Right lung (tissue), 5 donors: Measurements from ENCODE around the gene ILF2. TPM values are rescaled to one million over a fixed set of nuclear protein-coding genes. Genes with fewer than 3 reads are reported as not detected.
"Not testable (repeated sequence)": the region's sequence is repeated elsewhere in the genome, so short reads cannot be mapped to it uniquely, and the experiment has no call there.

Experiments
- DNase-seq, 2 donors: peaks; one replicate each; pipeline ENCODE4 v3.0.0-alpha.2; 2013
- polyA plus RNA-seq, 5 donors: library from polyadenylated mRNA; unstranded; fragments of 120-200 nt; gene quantifications; one replicate each; pipeline versions ENCODE4 v1.2.1 to v1.2.3, GENCODE V29; 2013; ENCODE audit warnings: inconsistent platforms in 1 of 5, low replicate concordance in 1 of 5; ENCODE audit not compliant: insufficient read length in 5 of 5, insufficient read depth in 1 of 5

ILF2 gene
- polyA plus RNA-seq, 5 donors: 245 to 312 (median 264) TPM

- no peak for DNase-seq
Measured at GRCh38 chr1:153683854-153684253, 13.1 kb upstream of the ILF2 start.

DNA sequence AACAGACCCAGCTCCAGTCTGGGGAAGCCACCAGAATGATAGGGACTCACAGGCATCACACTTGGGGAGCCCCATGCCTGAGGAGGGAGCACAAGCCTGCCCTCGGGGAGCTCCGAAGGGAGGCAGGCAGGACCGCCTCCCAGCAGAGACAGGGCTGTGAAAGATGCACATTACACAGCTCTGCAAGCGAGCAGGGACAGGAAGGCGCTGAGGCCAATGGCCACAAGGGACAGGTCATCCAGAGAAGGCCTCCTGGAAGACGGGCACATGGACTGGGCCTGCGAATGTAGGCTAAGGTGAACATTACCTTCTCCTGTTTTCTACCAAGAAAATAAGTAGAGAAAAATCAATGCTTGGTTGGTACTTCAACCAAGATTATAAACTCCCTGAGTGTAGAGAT lies 11.9 kb upstream of the ILF2 start:
- DNase-seq: no peak

DNA sequence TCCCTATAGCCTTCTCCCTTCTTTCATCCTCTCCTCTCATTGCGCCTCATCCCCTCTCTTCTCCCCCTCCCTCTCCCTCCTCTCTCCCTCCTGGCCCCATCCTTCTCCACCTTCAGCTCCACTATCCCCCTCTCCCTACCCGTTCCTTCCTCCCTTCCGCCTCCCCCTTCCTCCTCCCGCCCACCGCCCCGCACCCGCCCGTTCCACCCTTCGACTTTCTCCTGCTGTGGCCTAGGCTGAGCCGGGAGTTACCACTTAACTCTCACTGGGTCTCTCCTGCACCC lies 9.3 kb upstream of the ILF2 start:
- no peak for DNase-seq

DNA sequence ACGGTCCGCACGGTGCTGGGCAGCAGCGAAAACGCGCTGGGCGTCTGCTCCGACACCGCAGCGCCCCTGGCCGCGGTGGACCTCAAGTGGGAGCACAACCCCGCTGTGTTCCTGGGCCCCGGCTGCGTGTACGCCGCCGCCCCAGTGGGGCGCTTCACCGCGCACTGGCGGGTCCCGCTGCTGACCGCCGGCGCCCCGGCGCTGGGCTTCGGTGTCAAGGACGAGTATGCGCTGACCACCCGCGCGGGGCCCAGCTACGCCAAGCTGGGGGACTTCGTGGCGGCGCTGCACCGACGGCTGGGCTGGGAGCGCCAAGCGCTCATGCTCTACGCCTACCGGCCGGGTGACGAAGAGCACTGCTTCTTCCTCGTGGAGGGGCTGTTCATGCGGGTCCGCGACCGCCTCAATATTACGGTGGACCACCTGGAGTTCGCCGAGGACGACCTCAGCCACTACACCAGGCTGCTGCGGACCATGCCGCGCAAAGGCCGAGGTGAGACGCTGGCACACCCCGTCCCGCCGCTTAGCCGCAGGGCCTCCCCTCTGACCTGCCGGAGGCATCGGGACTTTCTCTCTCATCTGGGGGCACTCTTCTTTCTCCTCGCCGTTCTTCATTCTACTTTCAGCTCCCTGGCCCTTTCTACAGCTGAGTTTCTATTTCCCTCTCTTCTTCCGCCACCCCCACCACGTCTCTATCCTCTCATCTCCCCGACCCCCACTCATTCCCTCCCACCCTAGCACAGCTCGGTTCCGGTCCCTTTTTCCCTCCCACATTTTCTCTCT lies 8.7 kb upstream of the ILF2 start:
- DNase-seq: no peak

DNA sequence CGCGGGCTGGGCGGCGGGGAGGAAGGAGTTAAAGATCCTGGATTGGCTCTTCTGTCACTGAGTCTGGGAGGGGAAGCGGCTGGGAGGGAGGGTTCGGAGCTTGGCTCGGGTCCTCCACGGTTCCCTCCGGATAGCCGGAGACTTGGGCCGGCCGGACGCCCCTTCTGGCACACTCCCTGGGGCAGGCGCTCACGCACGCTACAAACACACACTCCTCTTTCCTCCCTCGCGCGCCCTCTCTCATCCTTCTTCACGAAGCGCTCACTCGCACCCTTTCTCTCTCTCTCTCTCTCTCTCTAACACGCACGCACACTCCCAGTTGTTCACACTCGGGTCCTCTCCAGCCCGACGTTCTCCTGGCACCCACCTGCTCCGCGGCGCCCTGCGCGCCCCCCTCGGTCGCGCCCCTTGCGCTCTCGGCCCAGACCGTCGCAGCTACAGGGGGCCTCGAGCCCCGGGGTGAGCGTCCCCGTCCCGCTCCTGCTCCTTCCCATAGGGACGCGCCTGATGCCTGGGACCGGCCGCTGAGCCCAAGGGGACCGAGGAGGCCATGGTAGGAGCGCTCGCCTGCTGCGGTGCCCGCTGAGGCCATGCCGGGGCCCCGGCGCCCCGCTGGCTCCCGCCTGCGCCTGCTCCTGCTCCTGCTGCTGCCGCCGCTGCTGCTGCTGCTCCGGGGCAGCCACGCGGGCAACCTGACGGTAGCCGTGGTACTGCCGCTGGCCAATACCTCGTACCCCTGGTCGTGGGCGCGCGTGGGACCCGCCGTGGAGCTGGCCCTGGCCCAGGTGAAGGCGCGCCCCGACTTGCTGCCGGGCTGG lies 7.9 kb upstream of the ILF2 start, which contains the start of gene NPR1:
Gene NPR1 (plus strand): TSS at position 170 of the 818 bp plus-strand sequence. CDS start 421 bp downstream, at position 591.
- DNase-seq: peak in 1 of 2 donors; percentile 38

- DNase-seq: no peak
Measured at GRCh38 chr1:153677718-153678518, 7.1 kb upstream of the ILF2 start.

- no peak for DNase-seq
Measured at GRCh38 chr1:153673511-153673910, 2.7 kb upstream of the ILF2 start.

DNA sequence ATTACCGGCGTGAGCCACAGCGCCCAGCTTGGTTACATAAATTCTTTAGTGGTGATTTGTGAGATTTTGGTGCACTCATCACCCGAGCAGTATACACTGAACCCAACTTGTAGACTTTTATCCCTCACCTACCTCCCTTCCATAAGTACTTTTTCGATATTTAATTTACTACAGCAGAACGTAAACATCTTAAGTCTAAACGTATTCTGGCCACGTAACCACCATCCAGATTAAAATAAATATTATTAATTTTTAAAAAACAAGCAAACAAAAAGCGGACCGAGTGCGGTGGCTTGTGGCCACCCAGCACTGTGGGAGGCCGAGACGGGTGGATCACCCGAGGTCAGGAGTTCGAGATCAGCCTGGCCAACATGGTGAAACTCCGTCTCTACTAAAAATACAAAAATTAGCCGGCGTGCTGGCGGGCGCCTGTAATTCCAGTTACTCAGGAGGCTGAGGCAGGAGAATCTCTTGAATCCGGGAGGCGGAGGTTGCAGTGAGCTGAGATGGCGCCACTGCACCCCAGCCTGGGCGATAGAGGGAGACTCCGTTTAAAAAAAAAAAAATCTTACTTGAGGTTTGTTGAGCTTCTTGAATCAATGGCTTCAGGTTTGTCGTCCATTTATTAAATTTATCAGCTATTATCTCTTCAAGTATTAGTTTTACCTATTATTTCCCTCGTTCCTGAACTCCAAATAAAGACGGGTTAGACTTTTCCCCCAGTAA lies 998 bp upstream of the ILF2 start:
- DNase-seq: not testable (repeated sequence)

DNA sequence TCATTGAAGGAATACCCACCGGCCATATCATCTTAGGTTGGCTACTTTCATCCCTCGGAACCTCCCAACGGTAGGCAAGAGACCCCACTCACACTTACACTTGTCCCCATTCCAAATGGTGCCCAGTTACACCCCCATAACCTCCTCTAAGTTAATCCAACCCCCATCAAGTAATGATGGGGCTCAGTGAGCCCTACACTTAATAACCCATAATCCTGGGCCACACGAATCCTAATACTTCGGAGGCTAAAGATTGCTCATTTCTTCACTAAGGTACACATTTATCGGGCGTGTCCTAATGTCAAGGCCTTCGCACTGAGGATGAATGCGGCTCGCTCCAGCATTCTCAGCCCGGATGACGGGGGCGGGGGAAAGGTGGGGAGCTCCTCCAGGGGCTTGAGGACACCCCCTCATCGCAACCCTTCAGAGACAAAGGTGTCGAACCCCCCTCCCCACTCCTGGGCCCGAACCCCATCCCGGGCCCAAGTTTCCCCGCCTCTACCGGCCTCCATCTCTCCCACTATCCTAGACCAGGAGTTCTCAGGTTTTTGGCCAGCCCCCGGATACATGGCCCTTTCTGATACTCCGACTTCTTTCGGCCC lies 435 bp downstream of the ILF2 start:
- DNase-seq: no peak

- no peak for DNase-seq
Measured at GRCh38 chr1:153669606-153670005, 1.2 kb downstream of the ILF2 start.

DNA sequence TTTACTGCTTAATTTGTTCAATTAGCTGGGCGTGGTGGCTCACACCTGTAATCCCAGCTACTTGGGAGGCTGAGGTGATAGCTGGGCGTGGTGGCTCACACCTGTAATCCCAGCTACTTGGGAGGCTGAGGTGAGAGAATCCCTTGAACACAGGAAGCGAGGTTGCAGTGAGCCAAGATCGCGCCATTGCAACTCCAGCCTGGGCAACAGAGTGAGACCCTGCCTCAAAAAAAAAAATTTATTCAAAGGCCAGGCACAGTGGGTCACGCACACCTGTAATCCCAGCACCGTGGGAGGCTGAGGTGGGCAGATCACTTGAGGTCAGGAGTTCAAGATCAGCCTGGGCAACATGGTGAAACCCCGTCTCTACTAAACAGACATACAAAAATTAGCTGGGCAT lies 2.1 kb downstream of the ILF2 start:
- not testable (repeated sequence) for DNase-seq

- no peak for DNase-seq
Measured at GRCh38 chr1:153667439-153667838, 3.4 kb downstream of the ILF2 start.

- no peak for DNase-seq
Measured at GRCh38 chr1:153663211-153663610, 7.6 kb downstream of the ILF2 start.

DNA sequence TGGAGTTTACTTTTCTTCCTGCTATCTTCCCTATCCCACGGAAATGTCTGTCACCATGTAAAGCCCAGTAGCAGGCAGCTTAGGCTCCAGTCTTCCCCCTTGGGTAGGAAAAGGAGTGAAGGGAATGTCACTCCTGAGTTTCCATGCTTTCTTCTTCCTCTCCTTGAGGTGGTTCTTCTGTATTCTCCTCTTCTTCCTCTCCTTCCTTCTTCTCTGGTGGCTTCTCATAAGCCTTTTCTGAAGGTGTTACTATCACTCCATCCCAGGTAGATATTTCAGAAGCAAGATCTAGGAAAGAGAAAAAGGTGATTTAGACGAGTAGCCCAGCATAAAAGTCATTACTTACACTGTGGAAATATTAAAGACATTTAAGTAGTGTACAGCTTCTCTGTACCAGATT lies 8.5 kb downstream of the ILF2 start:
- DNase-seq: no peak

DNA sequence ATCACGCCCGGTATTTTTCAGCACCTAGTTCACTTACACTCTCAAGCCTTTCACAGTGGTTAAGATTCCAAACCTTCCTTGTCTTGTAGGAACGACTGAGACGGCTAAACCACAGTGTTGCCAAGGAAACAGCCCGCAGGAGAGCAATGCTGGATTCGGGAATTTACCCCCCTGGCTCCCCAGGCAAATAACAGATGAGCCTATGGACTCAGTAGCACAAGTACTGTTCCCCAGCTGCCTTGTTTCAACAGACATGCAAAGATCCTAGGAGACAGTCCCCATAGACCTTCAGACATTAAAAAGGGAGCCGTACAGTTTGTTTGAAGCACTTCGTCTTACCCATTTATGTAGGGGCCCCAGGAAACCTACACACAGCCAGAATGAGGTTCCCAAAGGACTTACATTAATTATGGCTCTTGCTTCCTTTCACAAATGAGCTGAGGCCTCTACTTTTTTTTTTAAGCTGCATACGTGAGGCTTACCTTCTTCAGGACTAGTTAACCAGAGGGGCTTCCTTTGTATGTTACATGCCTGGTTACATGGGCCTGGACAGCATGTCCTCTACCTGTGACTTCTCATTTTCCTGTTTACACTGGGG lies 9.6 kb downstream of the ILF2 start:
- DNase-seq: no peak

DNA sequence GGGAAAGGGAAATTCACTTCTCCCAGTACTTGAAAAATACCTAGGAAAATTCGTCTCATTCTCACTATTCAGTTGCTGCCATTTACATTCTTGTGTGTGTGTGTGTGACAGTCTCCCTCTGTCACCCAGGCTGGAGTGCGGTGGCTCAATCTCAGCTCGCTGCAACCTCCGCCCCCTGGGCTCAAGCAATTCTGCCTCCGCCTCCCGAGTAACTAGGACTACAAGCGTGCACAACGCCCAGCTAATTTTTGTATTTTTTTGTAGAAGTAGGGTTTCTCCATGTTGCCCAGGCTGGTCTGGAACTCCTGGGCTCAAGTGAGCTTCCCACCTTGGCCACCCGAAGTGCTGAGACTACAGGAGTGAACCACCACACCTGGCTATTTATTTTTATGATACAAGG lies 11.1 kb downstream of the ILF2 start:
- DNase-seq: no peak

GRCh38 chr1:153659175-153659534 lies 11.6 kb downstream of the ILF2 start:
- DNase-seq: no peak

DNA sequence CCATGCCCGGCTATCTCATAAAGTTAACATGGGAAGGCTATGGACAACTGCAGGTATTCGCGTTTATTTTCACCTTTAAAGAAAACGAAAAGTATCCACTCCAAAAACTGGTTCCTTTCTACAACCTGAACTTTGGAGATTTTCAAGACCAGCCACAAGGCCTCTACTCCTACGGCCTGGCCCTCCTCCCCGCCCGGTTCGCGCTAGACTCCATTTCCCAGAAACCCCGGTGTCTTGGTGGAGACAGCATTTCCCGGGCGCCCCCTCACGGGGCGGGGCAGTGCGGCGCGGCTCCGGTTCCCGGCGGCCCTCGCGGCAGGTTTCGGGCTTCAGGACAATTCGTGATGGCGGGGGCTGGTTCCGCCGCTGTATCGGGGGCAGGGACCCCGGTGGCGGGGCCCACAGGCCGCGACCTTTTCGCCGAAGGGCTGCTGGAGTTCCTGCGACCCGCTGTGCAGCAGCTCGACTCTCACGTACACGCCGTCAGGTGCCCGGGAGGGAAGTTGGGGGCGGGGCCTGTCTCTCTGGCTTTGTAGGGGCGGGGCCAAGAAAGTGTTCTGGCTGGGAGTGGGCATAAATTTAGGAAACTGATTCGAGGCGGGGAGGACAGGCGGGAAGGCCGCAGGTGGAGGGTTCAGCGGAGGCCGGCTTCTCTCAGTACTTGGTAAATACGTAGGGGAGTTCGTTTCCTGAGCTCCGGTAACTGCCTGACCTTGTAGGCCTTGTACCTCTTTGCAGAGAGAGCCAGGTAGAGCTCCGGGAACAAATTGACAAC lies 12.2 kb downstream of the ILF2 start, which contains the start of gene SNAPIN:
Gene SNAPIN (plus strand): TSS at position 304 of the 775 bp plus-strand sequence. CDS start 41 bp downstream, at position 345.
- peak; percentile 88 to 89 for DNase-seq

- no peak for DNase-seq
Measured at GRCh38 chr1:153655333-153655732, 15.5 kb downstream of the ILF2 start.
